Neural cell (in vitro differentiated cells): ENCODE measurements around the gene MLLT1. TPM values are rescaled to one million over a fixed set of nuclear protein-coding genes. Genes with fewer than 3 reads are reported as not detected.

Experiments
- H2AFZ ChIP-seq: fragments of 200-600, 300-800 bp; sonication (generic), shearing (Covaris generic); 2 replicates; pipeline ENCODE4 v1.6.0; 2014; ENCODE audit warnings: low read depth, mild to moderate bottlenecking, antibody characterized with exemption, low read length, moderate library complexity
- H3F3A ChIP-seq: fragments of 200-600 bp; shearing (Covaris generic); 2 replicates; pipeline ENCODE4 v1.6.1; 2016; ENCODE audit warnings: mild to moderate bottlenecking, moderate library complexity, mixed read lengths, antibody characterized with exemption, low read length; ENCODE audit not compliant: insufficient read depth, poor library complexity, severe bottlenecking
- H3K27ac ChIP-seq: fragments of 200-600, 300-800 bp; sonication (generic), shearing (Covaris generic); 2 replicates; pipeline ENCODE4 v1.5.1; 2014; ENCODE audit warnings: mild to moderate bottlenecking, low read length, moderate library complexity
- H3K27me3 ChIP-seq: fragments of 300-800, 200-600 bp; sonication (generic), shearing (Covaris generic); 2 replicates; pipeline ENCODE4 v1.6.0; 2014; ENCODE audit warnings: mild to moderate bottlenecking, low read depth, low read length, moderate library complexity; ENCODE audit not compliant: insufficient read depth
- H3K36me3 ChIP-seq: fragments of 300-800, 200-600 bp; sonication (generic), shearing (Covaris generic); 2 replicates; pipeline ENCODE4 v1.5.1; 2014; ENCODE audit warnings: mild to moderate bottlenecking, antibody characterized with exemption, low read length, moderate library complexity; ENCODE audit not compliant: insufficient read depth
- H3K4me2 ChIP-seq: fragments of 300-800, 200-600 bp; sonication (generic), shearing (Covaris generic); 2 replicates; pipeline ENCODE4 v1.6.0; 2014; ENCODE audit warnings: mild to moderate bottlenecking, low read length
- H3K4me3 ChIP-seq: fragments of 300-800, 200-600 bp; sonication (generic), shearing (Covaris generic); 2 replicates; pipeline ENCODE4 v1.5.1; 2014; ENCODE audit warnings: mild to moderate bottlenecking, low read length, moderate library complexity
- H3K79me2 ChIP-seq: fragments of 200-600 bp; shearing (Covaris generic); replicated peaks from 2 replicates; pipeline ENCODE4 v1.6.0; 2014; ENCODE audit warnings: mild to moderate bottlenecking, low read length, moderate library complexity; ENCODE audit not compliant: insufficient read depth
- H3K9ac ChIP-seq: fragments of 300-800, 200-600 bp; sonication (generic), shearing (Covaris generic); 2 replicates; pipeline ENCODE4 v1.6.1; 2016; ENCODE audit warnings: mild to moderate bottlenecking, low read length, mixed read lengths
- H3K9me2 ChIP-seq: fragments of 200-600 bp; shearing (Covaris generic); 2 replicates; pipeline ENCODE4 v1.6.1; 2016; ENCODE audit warnings: mild to moderate bottlenecking, low read length, mixed read lengths; ENCODE audit not compliant: insufficient read depth
- H3K9me3 ChIP-seq: fragments of 200-600, 300-800 bp; sonication (generic), shearing (Covaris generic); 2 replicates; pipeline ENCODE4 v1.6.1; 2016; ENCODE audit warnings: mild to moderate bottlenecking, mixed run types, low read length, moderate library complexity, mixed read lengths
- H4K20me1 ChIP-seq: fragments of 200-600 bp; shearing (Covaris generic); 2 replicates; pipeline ENCODE4 v1.6.1; 2016; ENCODE audit warnings: mild to moderate bottlenecking, mixed run types; ENCODE audit not compliant: insufficient read depth
- CTCF ChIP-seq: fragments of 450-650 bp; IDR thresholded peaks from 2 replicates; pipeline ENCODE4 v1.5.1; 2014; ENCODE audit warnings: antibody characterized with exemption, mild to moderate bottlenecking, moderate library complexity; ENCODE audit not compliant: poor library complexity, severe bottlenecking
- EP300 ChIP-seq: fragments of 450-650 bp; conservative IDR thresholded peaks from 2 replicates; pipeline ENCODE4 v1.6.1; 2014; ENCODE audit warnings: antibody characterized with exemption, mild to moderate bottlenecking, moderate library complexity; ENCODE audit not compliant: poor library complexity, severe bottlenecking
- EZH2 ChIP-seq: fragments of 200-600, 300-800 bp; shearing (Covaris generic), sonication (generic); IDR thresholded peaks from 2 replicates; pipeline ENCODE4 v1.6.1; 2014; ENCODE audit warnings: antibody characterized with exemption, low read length, borderline replicate concordance, mild to moderate bottlenecking; ENCODE audit not compliant: insufficient read depth, poor library complexity, severe bottlenecking
- MXI1 ChIP-seq: fragments of 450-650 bp; conservative IDR thresholded peaks from 2 replicates; pipeline ENCODE4 v1.6.1; 2014; ENCODE audit warnings: antibody characterized with exemption, mild to moderate bottlenecking; ENCODE audit not compliant: poor library complexity, severe bottlenecking
- POLR2AphosphoS5 ChIP-seq: IDR thresholded peaks from 2 replicates; pipeline ENCODE4 v1.6.1; 2012
- RAD21 ChIP-seq: fragments of 450-650 bp; conservative IDR thresholded peaks from 2 replicates; pipeline ENCODE4 v1.6.1; 2014; ENCODE audit warnings: antibody characterized with exemption, mild to moderate bottlenecking, moderate library complexity
- REST ChIP-seq: IDR thresholded peaks from 2 replicates; pipeline ENCODE4 v1.6.1; 2012; ENCODE audit warnings: borderline replicate concordance
- SMC3 ChIP-seq: fragments of 450-650 bp; conservative IDR thresholded peaks from 2 replicates; pipeline ENCODE4 v1.6.1; 2014; ENCODE audit warnings: antibody characterized with exemption, mild to moderate bottlenecking, moderate library complexity; ENCODE audit not compliant: poor library complexity
- TAF1 ChIP-seq: IDR thresholded peaks from 2 replicates; pipeline ENCODE4 v1.6.1; 2012; ENCODE audit warnings: low read depth
- polyA plus RNA-seq: library from polyadenylated mRNA; depleted of rRNA; stranded (reverse); fragments of >200 nt; gene quantifications from 2 replicates; pipeline ENCODE4 v1.2.3, GENCODE V29; 2014

MLLT1 gene
- polyA plus RNA-seq, 1 donor from 2014 or later = 34.0 TPM

GRCh38 chr19:6250909-6251308 lies 28.9 kb downstream of the MLLT1 start:
- TF ChIP-seq RAD21 = no peak
- TF ChIP-seq MXI1 = no peak
- TF ChIP-seq TAF1 = no peak
- no peak for TF ChIP-seq REST
- TF ChIP-seq EP300 = no peak
- no peak for TF ChIP-seq EZH2
- no peak for TF ChIP-seq SMC3
- no peak for TF ChIP-seq POLR2AphosphoS5
- no peak for TF ChIP-seq CTCF
- H4K20me1 ChIP-seq = no peaks in the 10 kb centered on the region
- H3K79me2 ChIP-seq = peaks cover 66% of the 10 kb centered on the region
- no peak overlapping the region for H2AFZ ChIP-seq
- no peak overlapping the region for H3K9ac ChIP-seq
- H3K4me2 ChIP-seq = no peak overlapping the region
- H3K9me3 ChIP-seq = peaks cover 12% of the 10 kb centered on the region
- H3K27ac ChIP-seq = no peak overlapping the region
- H3K4me3 ChIP-seq = no peak overlapping the region
- no peaks in the 10 kb centered on the region for H3F3A ChIP-seq
- H3K9me2 ChIP-seq = no peaks in the 10 kb centered on the region
- no peaks in the 10 kb centered on the region for H3K27me3 ChIP-seq
- peaks cover 14% of the 10 kb centered on the region for H3K36me3 ChIP-seq

DNA sequence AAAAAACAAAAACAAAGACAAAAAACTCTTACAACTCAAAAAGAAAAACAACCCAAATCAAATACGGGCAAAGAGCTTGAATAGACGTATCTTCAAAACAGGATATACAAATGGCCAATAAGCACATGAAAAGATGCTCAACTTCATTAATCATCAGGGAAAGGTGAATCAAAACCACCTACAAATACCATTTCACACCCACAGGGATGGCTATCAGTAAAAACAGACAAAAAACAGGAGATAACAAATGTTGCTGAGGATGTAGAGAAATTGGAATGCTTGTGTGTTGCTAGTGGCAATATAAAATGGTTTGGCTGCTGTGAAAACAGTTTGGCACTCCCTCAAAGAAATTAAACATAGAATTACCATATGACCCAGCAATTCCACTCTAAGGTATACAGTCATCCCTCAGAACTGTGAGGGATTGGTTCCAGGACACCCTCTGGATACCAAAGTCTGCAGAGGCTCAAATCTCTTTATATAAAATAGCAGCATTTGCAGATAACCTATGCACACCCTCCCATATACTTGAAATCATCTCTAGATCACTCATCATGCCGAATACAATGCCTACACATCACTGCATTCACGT lies 29.7 kb downstream of the MLLT1 start:
- H3K9me2 ChIP-seq = no peaks in the 10 kb centered on the region
- H3K4me2 ChIP-seq = no peak overlapping the region
- peaks cover 62% of the 10 kb centered on the region for H3K79me2 ChIP-seq
- H3K27me3 ChIP-seq = no peaks in the 10 kb centered on the region
- H3K27ac ChIP-seq = no peak overlapping the region
- H2AFZ ChIP-seq = no peak overlapping the region
- no peak overlapping the region for H3K4me3 ChIP-seq
- TF ChIP-seq SMC3 = no peak
- no peak overlapping the region for H3K9ac ChIP-seq
- peaks cover 12% of the 10 kb centered on the region for H3K9me3 ChIP-seq
- no peaks in the 10 kb centered on the region for H3F3A ChIP-seq
- peaks cover 14% of the 10 kb centered on the region for H3K36me3 ChIP-seq
- H4K20me1 ChIP-seq = no peaks in the 10 kb centered on the region
